ENCODE results near the gene DACH1.
A peak's percentile ranks its signal among the peaks of the same experiment; 100 is the strongest.

Gene DACH1

DNA sequence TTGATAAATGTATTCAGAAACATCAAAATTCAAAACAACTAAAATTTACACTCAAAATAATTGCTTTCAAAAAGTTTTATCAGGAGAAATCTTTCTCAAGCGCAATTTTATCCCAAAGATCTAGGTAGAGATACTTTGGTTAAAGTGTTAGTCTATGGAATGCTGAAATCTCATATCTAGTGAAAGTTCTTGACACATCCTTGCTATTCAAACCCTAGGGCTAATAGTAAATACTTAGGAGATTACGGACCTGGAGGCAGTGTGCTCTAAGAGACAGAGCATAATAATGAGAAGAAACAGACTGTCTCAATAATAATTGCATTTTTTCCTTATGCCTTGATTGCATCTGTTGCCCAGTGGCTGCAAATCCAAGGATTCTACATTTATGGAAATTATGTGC lies 330.8 kb downstream of the DACH1 start:
- DNase-seq, result no peak

- peak; percentile 48 for DNase-seq
Observed at GRCh38 chr13:71524613-71525304, 342.2 kb downstream of the DACH1 start.

DNA sequence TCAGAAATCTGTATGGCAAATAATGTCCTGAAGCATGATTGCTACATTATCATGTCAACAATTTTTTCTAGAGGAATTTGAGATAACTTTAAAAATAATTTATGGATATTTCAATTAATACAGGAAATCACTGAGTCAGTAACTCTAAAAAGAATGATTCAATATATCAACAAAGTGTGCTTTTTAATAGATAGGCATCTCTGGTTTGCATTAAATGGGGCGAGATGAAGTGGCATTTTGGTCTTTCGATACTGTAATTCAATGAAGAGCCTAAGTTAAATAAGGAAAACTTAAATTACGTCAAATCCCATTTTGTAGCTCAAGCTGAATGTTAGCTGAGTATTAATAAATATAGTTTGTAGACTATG lies 342.8 kb downstream of the DACH1 start:
- DNase-seq, result no peak

DNA sequence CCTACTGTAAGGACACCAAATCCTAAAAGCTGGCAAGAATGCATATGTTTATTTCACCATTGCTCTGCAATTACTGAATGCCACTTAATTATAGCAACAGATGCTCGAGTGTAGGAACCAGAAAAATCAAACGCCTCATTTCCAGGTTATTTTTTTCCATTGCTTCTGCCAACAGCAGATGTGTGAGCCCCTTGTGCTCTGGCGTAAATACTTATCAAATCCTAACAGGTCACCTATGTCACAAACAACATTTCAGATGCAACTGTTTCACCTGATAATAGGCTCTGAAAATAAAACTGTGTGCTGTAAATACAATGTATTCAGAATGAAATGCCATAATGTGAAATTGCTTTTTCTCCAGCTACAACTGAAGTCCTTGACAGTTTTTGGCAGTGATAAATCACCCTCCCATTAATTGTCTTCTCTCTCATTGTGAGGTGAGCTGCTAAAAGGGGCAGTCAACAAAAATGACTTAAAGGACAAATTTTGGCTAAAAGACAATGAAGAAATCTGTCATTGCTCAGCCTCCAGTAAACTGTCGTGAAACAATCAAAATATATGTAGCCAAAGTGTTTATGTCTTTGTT lies 344.0 kb downstream of the DACH1 start:
- DNase-seq, result peak; percentile 77

DNA sequence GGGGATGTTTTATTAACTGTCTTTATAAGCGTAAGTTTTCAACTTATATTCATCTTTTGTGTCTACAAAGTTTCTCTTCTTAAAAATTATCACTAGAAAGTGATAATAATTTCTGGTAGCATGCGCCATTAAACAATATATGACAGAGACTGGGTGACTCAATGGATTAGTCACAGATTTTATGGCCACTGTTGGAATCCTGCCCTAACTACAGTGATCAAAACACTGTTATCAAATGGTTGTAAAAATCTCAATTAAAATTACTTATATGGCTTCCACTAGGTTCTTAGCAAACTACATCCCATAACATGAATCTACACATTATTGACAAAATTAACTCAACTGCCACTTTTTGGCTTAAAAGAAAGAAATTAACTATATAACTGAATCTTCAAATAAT lies 350.0 kb downstream of the DACH1 start:
- DNase-seq, result no peak

DNA sequence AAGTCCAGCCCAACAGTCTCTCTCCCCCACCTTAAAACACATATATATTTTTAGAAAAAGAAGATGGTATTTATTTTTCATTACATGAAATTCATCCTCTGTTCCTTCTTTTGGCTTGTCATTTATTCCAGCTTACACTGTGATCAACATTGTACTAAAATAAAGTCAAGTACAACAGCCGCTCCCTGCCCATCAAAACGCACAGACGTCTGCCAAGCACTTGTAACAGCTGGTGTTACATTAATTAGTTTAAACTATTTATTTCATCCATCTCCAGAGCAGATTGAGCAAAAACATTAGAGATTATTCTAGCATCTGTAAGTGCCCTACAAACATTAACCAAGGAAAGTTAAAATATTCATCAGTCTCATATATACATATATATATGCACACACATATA lies 350.5 kb downstream of the DACH1 start:
- DNase-seq, result no peak

DNA sequence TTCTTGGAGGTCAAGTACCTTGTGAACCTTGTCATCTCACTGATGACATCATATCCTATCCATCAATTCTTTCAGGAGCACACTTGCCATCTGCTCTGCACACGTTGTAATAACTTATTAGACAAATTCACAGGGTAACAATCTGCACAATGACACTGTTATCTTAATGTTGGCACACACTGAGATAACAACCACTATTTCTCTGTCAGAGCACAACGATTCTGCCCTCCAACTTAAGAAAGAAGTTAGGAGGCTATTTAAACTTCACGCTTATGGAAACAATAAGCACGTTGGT lies 351.3 kb downstream of the DACH1 start:
- peak; percentile 34 for DNase-seq

- DNase-seq, result no peak
Observed at GRCh38 chr13:71514900-71515743, 351.9 kb downstream of the DACH1 start.

- DNase-seq, result peak; percentile 98
Observed at GRCh38 chr13:71513411-71514033, 353.5 kb downstream of the DACH1 start.

- DNase-seq, result no peak
Observed at GRCh38 chr13:71503781-71504180, 363.2 kb downstream of the DACH1 start.

DNA sequence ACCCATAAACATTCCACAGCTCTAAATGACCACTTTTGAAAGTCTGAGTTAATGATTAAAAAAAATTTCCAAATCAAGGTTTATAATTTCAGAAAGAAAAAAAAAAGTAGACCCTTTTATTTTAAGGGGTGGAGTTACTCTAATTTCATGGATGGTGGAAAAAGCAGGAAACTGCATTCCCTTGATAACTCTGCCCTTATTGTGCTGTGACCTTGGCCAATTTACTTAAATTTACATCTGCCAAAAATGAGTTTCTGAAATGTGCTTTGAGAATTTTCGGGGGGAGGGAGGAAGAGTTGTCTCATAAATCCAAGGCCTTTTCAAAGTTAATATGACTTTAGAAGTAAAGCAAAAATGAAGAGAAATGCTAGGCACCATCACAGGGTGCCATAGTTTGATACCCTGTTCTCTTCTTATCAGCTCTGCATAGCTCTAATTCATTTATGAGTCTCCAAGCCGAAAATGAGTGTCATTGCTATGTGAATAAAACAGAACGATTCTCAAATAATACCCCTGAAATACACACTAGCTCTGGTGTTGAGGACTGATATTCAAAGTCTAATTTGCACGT lies 367.0 kb downstream of the DACH1 start:
- no peak for DNase-seq

- no peak for DNase-seq
Observed at GRCh38 chr13:71499235-71499634, 367.8 kb downstream of the DACH1 start.

DNA sequence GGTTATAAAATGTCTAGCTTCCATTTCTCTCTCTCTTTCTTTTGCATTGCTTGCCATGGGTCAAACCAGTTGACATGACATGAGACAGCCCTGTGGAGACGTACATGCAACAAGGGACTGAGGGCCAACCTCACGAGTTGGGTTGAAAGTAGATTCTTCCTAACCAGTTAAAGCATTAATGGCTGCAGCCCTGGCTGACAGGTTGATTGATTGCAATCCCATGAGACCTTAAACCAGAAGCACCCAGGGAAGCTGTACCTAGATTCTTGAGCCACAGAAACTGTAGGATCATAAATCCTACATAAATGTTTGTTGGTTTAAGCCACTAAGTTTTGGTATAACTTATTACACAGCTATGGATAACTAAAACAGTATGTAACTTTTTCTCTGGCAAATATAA lies 373.8 kb downstream of the DACH1 start:
- no peak for DNase-seq

DNA sequence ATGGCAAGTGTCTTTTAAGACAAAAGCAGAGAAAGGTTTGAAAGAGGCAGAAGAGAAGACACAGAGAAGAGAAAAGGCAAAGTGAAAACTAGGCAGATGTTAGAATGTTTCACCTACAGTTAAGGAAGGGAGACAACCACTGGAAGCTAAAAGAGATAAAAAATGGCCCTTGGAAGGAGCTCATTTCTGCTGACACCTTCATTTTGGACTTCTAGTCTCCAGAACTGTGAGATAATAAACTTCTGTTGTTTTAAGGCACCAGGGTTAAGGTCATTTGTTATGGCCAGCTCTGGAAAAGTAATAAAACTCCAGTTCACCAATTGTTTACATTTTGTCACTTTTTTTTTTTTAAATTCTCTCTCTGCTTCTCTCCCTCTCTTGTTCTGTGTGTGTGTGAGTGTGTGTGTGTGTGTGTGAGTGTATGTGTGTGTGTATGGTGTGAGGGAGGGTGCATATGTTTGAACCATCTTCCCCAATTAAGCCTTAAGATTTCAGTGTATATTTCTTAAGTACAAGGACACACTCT lies 374.6 kb downstream of the DACH1 start:
- DNase-seq, result no peak

- no peak for DNase-seq
Observed at GRCh38 chr13:71491010-71491409, 376.0 kb downstream of the DACH1 start.

GRCh38 chr13:71489041-71489440 lies 378.0 kb downstream of the DACH1 start:
- DNase-seq, result no peak

DNA sequence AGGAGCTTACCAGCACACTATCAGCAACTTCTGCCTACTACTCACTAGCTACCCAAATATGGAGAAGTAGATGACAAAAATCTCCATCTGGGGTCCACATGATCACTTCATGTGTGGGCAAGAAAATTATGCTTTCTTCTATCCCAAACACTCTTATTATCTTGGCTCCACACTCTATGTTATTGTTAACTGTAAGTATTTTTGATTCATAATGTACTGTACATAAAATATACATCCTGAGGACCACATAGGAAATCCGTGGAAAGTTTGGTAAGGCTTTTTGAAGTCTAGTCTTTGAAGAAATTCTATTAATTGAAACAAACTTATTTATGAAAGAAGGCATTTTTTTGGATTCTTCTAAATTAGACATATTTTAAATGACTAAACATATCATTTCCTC lies 378.8 kb downstream of the DACH1 start:
- no peak for DNase-seq

GRCh38 chr13:71485913-71486312 lies 381.1 kb downstream of the DACH1 start:
- no peak for DNase-seq

- no peak for DNase-seq
Observed at GRCh38 chr13:71483733-71484132, 383.3 kb downstream of the DACH1 start.

GRCh38 chr13:71481501-71481900 lies 385.5 kb downstream of the DACH1 start:
- DNase-seq, result no peak

DNA sequence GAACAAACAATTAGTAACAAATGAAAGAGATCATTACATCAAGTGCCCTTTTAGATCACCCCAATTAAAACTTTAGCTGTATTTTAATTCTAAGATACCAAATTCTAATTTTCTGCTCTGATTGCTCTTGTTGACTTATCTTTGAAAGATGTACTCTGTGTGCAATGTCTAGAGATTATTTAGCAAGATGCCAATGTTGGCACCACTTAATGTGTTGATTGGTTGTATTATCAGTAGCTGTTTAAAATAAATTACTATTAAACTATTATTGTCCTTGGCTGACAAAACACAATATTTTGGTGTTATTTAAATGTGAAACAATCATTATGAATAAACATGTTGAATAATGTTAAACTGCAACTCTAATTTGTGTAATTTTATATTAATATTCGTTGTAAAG lies 386.0 kb downstream of the DACH1 start:
- DNase-seq, result no peak

DNA sequence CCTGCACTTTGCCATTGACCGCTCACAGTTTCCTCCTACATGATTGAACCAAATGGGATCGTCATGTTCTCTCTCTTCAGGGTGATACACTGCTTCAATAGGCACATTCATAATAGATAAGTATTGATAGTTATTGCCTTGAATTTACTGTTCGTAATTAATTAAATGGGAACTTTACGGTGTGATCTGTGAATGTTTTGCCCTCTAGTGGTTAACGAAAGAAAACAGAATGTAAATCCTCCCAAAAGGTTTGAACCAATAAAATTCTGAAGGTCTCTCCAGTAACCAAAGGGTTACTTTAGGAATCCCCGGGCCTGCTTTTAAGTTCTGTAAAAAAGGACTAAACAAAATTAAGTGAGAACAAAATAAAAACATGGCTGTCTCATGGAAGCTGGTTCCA lies 389.3 kb downstream of the DACH1 start:
- DNase-seq, result no peak

DNA sequence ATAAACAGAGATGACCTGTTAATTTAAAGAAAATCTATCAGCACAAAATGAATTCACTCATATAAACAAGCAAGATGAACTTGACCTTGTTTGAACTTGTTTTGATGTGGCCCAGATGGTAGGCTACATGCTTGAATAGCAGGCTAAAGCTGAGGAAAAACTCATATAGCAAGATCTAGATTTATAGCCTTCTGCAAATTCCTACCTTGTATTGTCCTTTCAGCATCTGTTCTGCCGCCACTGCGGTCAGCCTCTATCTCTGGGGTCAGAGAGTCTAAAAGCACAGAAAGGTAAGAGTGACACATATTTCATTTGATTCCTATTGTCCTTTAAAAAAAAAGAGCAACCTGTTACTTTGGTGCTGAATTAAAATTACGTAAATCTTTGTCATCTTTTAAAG lies 392.1 kb downstream of the DACH1 start:
- peak; percentile 41 for DNase-seq

Measured in NCI-H1417 treated with DMSO at 0.1 percent for 48 hours (cell line).